GM18507 (cell line): ENCODE measurements around the gene PATL2.
A peak's percentile ranks its signal among the peaks of the same experiment; 100 is the strongest.
"Not testable (repeated sequence)": the region's sequence is repeated elsewhere in the genome, so short reads cannot be mapped to it uniquely, and the experiment has no call there.

Source experiments
- DNase-seq: peaks from one replicate; pipeline ENCODE4 v3.0.0; 2011; ENCODE audit warnings: low read depth; ENCODE audit not compliant: insufficient read length; ENCODE audit errors: extremely low spot score
- FAIRE-seq: peaks from 2 replicates; lab custom pipeline; 2011; peaks lifted over from hg19 to GRCh38; lab: Jason Lieb, UNC

PATL2 gene

DNA sequence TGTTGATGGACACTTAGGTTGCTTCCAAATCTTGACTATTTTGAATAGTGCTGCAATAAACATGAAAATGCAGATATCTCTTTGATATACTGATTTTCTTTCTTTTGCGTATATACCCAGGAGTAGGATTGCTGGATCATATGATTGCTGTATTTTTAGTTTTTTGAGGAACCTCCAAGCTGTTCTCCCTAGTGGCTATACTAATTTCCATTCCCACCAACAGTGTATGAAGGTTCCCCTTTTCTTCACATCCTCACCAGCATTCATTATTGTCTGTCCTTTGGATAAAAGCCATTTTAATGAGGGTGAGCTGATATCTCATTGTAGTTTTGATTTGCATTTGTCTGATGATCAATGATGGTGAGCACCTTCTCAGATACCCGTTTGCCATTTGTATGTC, 12.5 kb downstream of the PATL2 start:
- FAIRE-seq (no peak), DNase-seq (no peak)

DNA sequence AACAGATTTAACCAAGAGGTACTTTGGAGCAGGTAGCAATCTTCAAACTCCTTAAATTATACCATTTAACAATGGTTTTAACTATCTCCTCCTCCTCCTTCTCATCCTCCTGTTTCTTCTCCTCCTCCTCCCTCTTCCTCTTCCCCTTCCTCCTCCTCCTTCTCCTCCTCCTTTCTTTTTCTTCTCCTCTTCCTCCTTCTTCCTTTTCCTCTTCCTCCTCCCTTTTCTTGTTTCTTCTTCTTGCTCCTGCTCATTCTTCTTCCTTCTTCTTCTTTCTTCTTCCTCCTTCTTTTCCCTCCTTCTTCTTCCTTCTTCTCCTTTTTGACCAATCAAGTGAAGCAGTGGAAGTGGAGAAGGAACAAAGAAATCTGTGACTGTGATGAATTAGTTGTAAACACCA, 14.1 kb downstream of the PATL2 start:
- DNase-seq (no peak), FAIRE-seq (no peak)

GRCh38 chr15:44695294-44695693, 15.8 kb downstream of the PATL2 start:
- DNase-seq = no peak
- no peak for FAIRE-seq

DNA sequence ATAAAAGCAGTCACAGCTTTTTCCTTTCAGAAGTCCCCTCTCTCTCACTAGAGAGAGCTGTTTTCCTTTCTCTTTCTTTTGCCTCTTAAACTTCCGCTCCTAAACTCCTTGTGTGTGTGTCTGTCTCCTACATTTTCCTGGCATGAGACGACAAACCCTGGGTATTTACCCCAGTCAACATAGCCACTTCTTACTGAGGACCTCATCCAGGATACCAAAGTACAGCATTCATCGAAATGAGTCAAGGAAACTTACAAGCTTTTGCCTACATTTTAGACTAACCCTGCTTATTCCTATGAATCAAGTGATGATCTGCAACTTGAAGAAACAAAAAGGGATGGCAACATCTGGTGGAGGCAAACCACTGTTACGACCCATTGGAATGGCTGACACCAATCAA, 16.7 kb downstream of the PATL2 start:
- FAIRE-seq = no peak
- DNase-seq = no peak

DNA sequence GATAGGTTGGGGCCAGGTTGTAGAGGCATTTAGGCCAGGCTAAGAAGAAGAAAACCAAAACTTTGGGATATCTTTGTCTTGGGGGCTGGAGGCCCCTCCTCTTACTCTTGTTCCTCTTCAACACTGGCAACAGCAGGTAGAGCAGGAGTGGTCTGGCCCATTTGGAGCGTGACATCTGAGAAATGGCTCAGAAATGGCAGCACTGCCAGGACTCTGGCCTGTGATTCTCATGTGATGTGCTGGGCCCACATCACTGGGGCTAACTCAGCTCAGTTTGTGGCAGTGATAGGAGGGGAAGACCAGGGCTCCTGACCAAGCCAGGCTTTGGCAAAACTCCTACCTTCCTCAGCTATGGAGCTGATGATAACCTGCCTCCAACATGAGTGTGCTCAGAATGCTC, 18.5 kb downstream of the PATL2 start:
- DNase-seq (no peak), FAIRE-seq (no peak)

GRCh38 chr15:44690245-44690644, 20.9 kb downstream of the PATL2 start:
- not testable (repeated sequence) for FAIRE-seq, DNase-seq

DNA sequence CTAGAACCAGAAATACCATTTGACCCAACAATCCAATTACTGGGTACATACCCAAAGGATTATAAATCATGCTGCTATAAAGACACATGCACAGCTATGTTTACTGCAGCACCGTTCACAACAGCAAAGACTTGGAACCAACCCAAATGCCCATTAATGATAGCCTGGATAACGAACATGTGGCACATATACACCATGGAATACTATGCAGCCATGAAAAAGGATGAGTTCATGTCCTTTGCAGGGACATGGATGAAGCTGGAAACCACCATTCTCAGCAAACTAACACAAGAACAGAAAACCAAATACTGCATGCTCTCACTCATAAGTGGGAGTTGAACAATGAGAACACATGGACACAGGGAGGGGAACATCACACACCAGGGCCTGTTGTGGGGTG, 21.8 kb downstream of the PATL2 start:
- not testable (repeated sequence) for DNase-seq, FAIRE-seq

DNA sequence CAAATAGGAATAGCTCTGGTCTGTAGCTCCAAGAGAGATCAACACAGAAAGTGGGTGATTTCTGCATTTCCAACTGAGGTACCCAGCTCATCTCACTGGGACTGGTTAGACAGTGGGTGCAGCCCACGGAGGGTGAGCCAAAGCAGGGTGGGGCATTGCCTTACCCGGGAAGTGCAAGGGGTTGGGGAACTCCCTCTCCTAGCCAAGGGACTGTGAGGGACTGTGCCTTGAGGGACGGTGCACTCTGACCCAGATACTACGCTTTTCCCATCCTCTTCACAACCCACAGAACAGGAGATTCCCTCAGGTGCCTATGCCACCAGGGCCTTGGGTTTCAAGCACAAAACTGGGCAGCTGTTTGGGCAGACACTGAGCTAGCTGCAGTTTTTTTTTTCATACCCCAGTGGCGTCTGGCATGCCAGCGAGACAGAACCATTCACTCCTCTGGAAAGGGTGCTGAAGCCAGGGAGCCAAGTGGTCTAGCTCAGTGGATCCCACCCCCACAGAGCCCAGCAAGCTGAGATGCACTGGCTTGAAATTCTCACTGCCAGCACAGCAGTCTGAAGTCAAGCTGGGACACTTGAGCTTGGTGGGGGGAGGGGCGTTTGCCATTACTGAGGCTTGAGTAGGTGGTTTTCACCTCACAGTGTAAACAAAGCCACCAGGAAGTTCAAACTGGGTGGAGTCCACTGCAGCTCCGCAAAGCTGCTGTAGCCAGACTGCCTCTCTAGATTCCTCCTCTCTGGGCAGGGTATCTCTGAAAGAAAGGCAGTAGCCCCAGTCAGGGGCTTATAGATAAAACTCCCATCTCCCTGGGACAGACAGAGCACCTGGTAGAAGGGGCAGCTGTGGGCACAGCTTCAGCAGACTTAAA, 28.1 kb downstream of the PATL2 start:
- peak; percentile 76 for FAIRE-seq
- DNase-seq = not testable (repeated sequence)

GRCh38 chr15:44682211-44682610, 28.9 kb downstream of the PATL2 start:
- no peak for FAIRE-seq

GRCh38 chr15:44676676-44677075, 34.4 kb downstream of the PATL2 start:
- peak; percentile 80 for FAIRE-seq
- no peak for DNase-seq

More at GRCh38 chr15:44682211-44682610, 28.9 kb downstream of the PATL2 start:
- no peak for DNase-seq

DNA sequence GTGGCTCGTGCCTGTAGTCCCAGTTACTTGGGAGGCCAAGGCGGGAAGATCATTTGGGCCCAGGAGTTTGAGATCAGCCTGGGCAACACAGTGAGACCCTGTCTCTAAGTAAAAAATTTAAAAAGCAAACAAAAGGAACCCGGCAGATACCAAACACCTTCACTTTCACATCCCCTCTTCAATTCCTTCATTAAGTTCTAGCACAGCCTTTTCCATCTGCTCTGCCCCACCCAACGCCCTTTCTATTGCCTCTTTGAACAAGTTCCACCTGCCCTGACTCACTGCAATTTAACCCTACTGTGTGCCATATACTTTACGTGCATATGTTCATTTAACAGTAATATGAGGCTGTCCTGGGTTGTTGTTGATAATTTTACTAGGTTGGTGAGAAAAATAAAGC, 35.2 kb downstream of the PATL2 start:
- no peak for FAIRE-seq
- DNase-seq = no peak

- no peak for FAIRE-seq
- DNase-seq = no peak
These were observed 37.5 kb downstream of the PATL2 start for GRCh38 chr15:44673639-44674038.

- DNase-seq (no peak), FAIRE-seq (no peak)
These were observed 40.8 kb downstream of the PATL2 start for GRCh38 chr15:44670087-44670950.

- FAIRE-seq (no peak), DNase-seq (no peak)
These were observed 42.2 kb downstream of the PATL2 start for GRCh38 chr15:44668921-44669320.

DNA sequence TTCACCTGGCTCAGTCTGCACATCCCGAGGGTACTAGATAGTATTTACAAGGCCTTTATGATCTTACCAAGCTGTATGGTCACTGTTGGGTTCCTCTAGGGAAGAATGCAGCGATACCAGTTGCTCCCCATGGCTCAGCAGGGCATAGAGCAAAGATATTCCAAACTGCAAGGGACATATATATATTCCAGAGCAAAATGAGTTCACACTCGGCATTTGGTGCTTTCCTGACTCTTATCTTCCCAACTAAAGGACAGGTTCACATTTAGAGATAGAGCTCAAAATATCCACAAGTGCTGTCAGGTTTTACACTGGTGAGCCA, 44.1 kb downstream of the PATL2 start:
- DNase-seq = no peak
- FAIRE-seq = no peak

DNA sequence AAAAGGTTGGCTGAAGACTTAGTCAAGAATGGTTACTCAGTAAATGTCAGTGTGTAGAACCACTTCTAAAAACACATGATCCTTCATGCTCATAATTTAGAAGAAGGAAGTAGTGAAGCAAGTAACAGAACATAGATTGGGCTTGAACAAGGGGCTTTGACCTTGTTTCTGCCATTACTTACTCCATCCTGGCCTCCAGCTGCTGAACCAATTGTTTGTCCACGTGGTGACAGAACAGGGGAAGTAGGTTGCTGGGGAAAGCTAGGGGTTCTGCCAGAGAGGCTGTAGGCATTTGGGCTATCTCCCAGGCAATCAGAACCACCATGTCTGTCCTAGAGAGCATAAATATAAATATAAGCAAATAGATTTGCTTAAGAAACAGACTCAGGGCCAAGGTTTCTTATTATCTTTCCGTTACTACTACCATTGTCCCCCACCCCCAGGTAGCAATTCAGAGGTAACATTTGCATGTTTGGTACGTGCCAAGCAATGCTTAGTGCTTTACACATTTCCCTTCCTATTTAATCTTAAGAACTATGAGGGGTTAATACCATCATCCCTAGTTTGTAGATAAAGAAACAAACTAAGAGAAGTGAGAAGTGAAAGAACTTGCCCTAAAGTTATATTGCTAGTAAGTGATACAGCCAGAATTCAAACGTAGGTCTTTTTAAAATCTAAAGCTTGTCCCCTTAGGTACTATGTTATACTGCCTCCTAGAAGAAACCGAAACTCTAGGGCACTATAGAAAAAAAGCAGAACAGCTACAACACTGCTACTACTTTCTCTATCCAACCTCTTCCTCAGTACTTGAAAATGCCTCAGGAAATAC, 44.7 kb downstream of the PATL2 start:
- FAIRE-seq (peak; percentile 72), DNase-seq (no peak)

DNA sequence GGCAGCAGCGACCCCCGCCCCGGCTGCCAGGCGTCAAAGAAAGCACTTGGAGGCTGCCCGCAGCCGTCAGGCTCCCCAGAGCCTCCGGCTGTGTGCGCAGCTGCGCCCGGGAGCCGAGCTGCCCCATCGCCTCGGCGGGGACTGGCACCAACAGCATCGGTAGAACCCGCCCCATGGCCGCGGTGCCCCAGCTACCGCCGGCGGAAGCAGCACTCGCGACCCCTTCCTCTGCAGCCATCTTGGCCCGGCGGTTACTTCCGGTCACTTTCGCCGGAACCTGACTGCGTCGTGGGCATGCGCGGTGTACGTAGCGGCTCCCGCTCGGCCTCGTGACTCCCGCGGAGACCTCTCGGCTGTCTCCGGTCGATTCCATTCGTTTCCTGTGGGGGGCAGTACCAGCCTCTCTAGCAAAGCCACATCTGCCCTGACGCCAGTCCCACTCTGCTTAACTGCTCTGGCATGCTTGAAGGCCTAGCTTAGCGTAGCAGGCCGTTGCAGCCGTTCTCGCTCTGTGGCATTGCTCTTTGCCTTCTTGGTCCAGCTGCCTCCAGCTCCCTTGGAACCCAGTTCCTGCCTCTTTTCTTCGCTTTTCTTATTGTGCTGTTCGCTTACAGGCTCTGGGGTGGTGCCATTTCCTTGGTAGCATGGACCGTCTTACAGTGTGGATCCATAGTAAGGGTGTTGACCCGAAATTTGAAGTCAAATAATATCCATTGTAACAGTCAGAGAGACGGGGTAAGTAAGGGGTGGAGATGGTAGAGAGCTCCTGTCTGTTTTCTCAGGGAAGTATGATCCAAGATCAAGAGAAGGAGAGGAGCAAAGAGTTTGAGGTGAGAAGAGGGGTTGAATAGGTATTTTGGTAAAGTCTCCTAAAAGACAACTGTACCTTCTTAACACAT, 47.5 kb downstream of the PATL2 start, which contains the start of gene SPG11:
TSS of gene SPG11 (minus strand) at position 253 of the 899 bp plus-strand sequence. CDS start at position 238, 15 bp downstream.
- FAIRE-seq = peak; percentile 99
- DNase-seq = peak; percentile 78

DNA sequence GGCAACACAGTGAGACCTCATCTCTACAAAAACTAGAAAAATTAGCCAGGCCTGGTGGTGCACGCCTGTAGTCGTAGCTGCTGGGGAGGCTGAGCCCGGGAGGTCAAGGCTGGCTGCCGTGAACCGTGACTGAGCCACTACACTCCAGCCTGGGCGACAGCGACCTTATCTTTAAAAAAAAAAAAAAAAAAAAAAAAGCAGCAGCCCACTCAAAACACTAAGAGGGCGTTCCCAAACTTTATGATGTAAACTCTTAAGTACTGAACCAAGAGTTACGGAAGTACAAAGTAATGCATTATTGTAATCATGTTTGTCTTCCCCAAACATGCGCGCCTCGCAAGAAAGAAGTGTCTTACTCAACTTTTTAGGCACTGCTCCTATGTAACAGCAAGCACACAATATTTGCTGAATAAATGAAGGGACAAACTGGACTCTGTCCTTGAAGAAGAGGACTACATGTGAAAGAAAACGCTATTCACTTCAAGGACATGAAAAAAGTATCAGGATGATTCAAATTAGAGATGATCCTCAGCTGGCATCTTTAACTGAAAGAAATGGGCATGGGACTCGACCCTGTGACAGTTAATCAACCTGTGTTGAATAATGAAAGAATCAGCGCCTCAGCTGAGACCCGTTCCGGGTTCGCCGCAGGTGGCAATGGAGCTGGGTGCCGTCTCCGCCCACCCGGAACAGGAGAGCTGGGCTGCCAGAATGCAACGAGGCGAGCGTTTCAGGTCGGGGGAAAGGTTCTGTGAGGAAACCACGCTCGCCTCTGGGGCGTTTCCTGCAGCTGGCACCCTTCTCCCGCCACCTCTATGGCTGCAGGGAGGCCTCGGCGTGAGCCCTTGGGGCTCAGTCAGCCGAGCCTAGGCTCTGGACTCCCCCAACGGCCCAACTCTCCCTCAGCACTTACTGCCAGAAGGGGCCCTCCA, 48.4 kb downstream of the PATL2 start:
- no peak for DNase-seq
- peak; percentile 87 for FAIRE-seq
